Thoracic aorta (tissue), 2 donors: Measurements from ENCODE around the gene PAFAH2. TPM values are rescaled to one million over a fixed set of nuclear protein-coding genes. Genes with fewer than 3 reads are reported as not detected.

Experiments
- ATAC-seq: fragments of 150-250 bp; one replicate; pipeline ENCODE4 v1.8.0; 2017; ENCODE audit warnings: low read depth; ENCODE audit not compliant: insufficient number of reproducible peaks, low FRiP score
- DNase-seq: peaks from one replicate; pipeline ENCODE4 v3.0.0-alpha.2; 2020; ENCODE audit warnings: low spot score
- H3K27ac ChIP-seq, 2 donors: fragments of 200-600 bp; sonication (generic); 1 replicate in 1 of 2; 2 replicates in 1 of 2; pipeline ENCODE4 v1.5.1; 2016; ENCODE audit warnings: mild to moderate bottlenecking in 2 of 2, moderate library complexity in 2 of 2
- H3K27me3 ChIP-seq: fragments of 200-600 bp; sonication (generic); replicated peaks from 2 replicates; pipeline ENCODE4 v1.6.0; 2016; ENCODE audit warnings: mild to moderate bottlenecking; ENCODE audit not compliant: insufficient read depth
- H3K36me3 ChIP-seq: fragments of 200-600 bp; sonication (generic); one replicate; pipeline ENCODE4 v1.5.1; 2016
- H3K4me1 ChIP-seq, 2 donors: fragments of 200-600 bp; sonication (generic); 1 replicate in 1 of 2; 2 replicates in 1 of 2; pipeline versions ENCODE4 v1.5.1 to v1.6.0; 2016; ENCODE audit warnings: low read depth in 2 of 2, mild to moderate bottlenecking in 1 of 2; ENCODE audit not compliant: control insufficient read depth in 1 of 2
- H3K4me3 ChIP-seq: fragments of 200-600 bp; sonication (generic); 2 replicates; pipeline ENCODE4 v1.5.1; 2016; ENCODE audit warnings: mild to moderate bottlenecking
- H3K9me3 ChIP-seq: fragments of 200-600 bp; sonication (generic); 2 replicates; pipeline ENCODE4 v1.5.1; 2016
- CTCF ChIP-seq: fragments of 200-600 bp; sonication (generic); IDR thresholded peaks from one replicate; pipeline ENCODE4 v1.5.1; 2019; ENCODE audit warnings: antibody characterized with exemption
- total RNA-seq, 2 donors: library from RNA; depleted of rRNA; stranded (reverse); fragments of >200 nt; gene quantifications; one replicate each; pipeline versions ENCODE4 v1.1.0 to v1.2.3, GENCODE V29; 2016

The PAFAH2 gene
- total RNA-seq, 2 donors from 2014 or later = 3.6 to 6.9 TPM

- no peak overlapping the region for H3K4me3 ChIP-seq
- H3K36me3 ChIP-seq = no peaks in the 10 kb centered on the region
- no peaks in the 10 kb centered on the region for H3K27me3 ChIP-seq
- H3K27ac ChIP-seq = no peak overlapping the region
- TF ChIP-seq CTCF = no peak
- no peaks in the 10 kb centered on the region for H3K9me3 ChIP-seq
- no peaks in the 10 kb centered on the region for H3K4me1 ChIP-seq
- ATAC-seq = no peak
- no peak for DNase-seq
Measured at GRCh38 chr1:25913206-25913605, 84.7 kb downstream of the PAFAH2 start.

DNA sequence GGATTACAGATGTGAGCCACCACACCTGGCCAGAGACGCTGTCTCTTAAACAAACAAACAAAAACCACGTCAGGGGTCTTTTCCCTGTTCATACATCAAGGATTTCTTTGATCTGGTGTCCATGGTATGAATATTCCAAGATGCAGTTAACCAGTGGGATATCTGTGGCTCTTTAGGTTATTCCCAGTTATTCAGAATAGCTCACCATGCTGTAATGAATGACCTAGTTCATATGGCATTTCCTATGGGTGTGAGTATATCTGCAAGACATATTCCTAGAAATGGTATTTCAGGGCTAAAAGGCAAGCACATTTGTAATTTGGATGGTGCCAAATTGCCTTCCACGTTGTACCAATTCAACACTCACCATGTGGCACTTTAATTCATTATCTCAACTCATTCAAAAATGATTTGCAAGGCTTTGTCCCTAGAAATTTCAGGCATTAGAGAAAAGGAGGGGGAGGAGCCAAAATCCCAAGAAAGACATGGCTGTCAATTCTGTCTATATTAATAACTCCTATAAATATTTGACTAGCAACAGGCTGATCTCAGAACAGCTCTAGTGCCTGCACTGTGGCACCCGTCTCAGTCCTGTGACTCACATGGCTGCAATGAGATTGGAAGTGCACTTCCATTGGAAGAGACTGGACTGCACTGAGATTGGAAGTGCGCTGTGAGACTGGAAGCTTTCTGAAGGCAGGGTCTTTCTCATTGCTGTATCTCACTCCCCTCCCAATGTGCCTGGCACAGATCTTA lies 85.6 kb downstream of the PAFAH2 start:
- H3K36me3 ChIP-seq = no peaks in the 10 kb centered on the region
- H3K4me3 ChIP-seq = no peak overlapping the region
- no peaks in the 10 kb centered on the region for H3K27me3 ChIP-seq
- peaks cover 0 to under 1% of the 10 kb centered on the region in 2 donors for H3K4me1 ChIP-seq
- no peaks in the 10 kb centered on the region for H3K9me3 ChIP-seq
- H3K27ac ChIP-seq = no peak overlapping the region
- TF ChIP-seq CTCF = no peak
- DNase-seq (no peak), ATAC-seq (no peak)

DNA sequence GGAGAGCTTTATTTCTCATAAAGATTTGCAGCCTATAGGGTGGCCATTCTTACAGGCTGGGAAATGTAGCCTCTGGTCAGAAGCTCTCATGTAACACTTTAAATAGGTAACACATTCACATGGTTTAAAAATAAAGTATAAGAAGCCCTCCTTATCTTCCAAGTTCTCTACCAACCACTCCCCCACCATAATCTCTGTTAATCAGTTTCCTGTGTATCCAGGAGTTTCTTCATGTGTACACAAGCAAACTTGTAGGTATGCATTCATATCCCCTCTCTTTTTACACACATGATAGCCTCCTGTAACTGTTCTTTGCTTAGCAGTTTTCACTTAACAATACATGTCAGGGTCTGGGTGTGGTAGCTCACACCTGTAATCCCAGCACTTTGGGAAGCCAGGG lies 86.7 kb downstream of the PAFAH2 start:
- Histone ChIP-seq H3K4me1 (peaks cover 0 to 8% of the 10 kb centered on the region in 2 donors), H3K27ac (no peak overlapping the region), H3K27me3 (no peaks in the 10 kb centered on the region), H3K4me3 (no peak overlapping the region), H3K36me3 (no peaks in the 10 kb centered on the region), H3K9me3 (no peaks in the 10 kb centered on the region)
- ATAC-seq (no peak), DNase-seq (no peak)
- TF ChIP-seq CTCF = no peak

Other genes starting within 250 kb of the PAFAH2 start
- gene SELENON, start 197.9 kb downstream of the PAFAH2 start, total RNA-seq = 10 to 100 TPM; 44.1 to 48.6 TPM
- 10 to 100 TPM; 63.4 to 81.9 TPM for gene MTFR1L, start 178.1 kb downstream of the PAFAH2 start, total RNA-seq
- gene AUNIP, start 138.6 kb downstream of the PAFAH2 start, total RNA-seq = not detected
- gene PAQR7, start 122.4 kb downstream of the PAFAH2 start, total RNA-seq = 1 to 10 TPM; 7.0 to 7.1 TPM
- 10 to 100 TPM; 10.9 to 14.4 TPM for gene STMN1, start 91.6 kb downstream of the PAFAH2 start, total RNA-seq
- gene EXTL1, start 23.7 kb upstream of the PAFAH2 start, total RNA-seq = 1 to 10 TPM in 1 of 2 donors, not detected in 1; 1.6 TPM
- not detected for gene SLC30A2, start 48.1 kb upstream of the PAFAH2 start, total RNA-seq
- not detected for gene TRIM63, start 69.6 kb upstream of the PAFAH2 start, total RNA-seq
- 10 to 100 TPM in 1 of 2 donors, 1 to 10 TPM in 1; 9.6 to 10.4 TPM for gene PDIK1L, start 113.8 kb upstream of the PAFAH2 start, total RNA-seq
- gene FAM110D, start 161.0 kb upstream of the PAFAH2 start, total RNA-seq = 10 to 100 TPM in 1 of 2 donors, 1 to 10 TPM in 1; 9.9 to 10.6 TPM
- not detected for gene C1orf232, start 170.9 kb upstream of the PAFAH2 start, total RNA-seq
- gene ZNF593, start 171.8 kb upstream of the PAFAH2 start, total RNA-seq = 10 to 100 TPM; 14.4 to 20.5 TPM
- not detected for gene ZNF593OS, start 173.8 kb upstream of the PAFAH2 start, total RNA-seq
- gene CNKSR1, start 179.4 kb upstream of the PAFAH2 start, total RNA-seq = 10 to 100 TPM in 1 of 2 donors, 1 to 10 TPM in 1; 5.8 to 17.5 TPM
- gene CATSPER4, start 192.5 kb upstream of the PAFAH2 start, total RNA-seq = not detected
- gene CEP85, start 236.1 kb upstream of the PAFAH2 start, total RNA-seq = 1 to 10 TPM; 2.8 to 4.0 TPM